GM12872 (cell line): ENCODE results near the gene MTMR2.

Experiments
- TF ChIP-seq, protein P1 (sequence below): IDR thresholded peaks from 3 replicates; pipeline ENCODE4 v1.5.1; 2011; ENCODE audit warnings: low read depth, mild to moderate bottlenecking, low read length, moderate library complexity; ENCODE audit not compliant: insufficient read depth

The MTMR2 gene

GRCh38 chr11:95924414-95924760, 480 bp upstream of the MTMR2 start:
- TF ChIP-seq, protein P1, sequence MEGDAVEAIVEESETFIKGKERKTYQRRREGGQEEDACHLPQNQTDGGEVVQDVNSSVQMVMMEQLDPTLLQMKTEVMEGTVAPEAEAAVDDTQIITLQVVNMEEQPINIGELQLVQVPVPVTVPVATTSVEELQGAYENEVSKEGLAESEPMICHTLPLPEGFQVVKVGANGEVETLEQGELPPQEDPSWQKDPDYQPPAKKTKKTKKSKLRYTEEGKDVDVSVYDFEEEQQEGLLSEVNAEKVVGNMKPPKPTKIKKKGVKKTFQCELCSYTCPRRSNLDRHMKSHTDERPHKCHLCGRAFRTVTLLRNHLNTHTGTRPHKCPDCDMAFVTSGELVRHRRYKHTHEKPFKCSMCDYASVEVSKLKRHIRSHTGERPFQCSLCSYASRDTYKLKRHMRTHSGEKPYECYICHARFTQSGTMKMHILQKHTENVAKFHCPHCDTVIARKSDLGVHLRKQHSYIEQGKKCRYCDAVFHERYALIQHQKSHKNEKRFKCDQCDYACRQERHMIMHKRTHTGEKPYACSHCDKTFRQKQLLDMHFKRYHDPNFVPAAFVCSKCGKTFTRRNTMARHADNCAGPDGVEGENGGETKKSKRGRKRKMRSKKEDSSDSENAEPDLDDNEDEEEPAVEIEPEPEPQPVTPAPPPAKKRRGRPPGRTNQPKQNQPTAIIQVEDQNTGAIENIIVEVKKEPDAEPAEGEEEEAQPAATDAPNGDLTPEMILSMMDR: no peak

GRCh38 chr11:95923439-95923727, 524 bp downstream of the MTMR2 start:
- TF ChIP-seq, protein P1: no peak

DNA sequence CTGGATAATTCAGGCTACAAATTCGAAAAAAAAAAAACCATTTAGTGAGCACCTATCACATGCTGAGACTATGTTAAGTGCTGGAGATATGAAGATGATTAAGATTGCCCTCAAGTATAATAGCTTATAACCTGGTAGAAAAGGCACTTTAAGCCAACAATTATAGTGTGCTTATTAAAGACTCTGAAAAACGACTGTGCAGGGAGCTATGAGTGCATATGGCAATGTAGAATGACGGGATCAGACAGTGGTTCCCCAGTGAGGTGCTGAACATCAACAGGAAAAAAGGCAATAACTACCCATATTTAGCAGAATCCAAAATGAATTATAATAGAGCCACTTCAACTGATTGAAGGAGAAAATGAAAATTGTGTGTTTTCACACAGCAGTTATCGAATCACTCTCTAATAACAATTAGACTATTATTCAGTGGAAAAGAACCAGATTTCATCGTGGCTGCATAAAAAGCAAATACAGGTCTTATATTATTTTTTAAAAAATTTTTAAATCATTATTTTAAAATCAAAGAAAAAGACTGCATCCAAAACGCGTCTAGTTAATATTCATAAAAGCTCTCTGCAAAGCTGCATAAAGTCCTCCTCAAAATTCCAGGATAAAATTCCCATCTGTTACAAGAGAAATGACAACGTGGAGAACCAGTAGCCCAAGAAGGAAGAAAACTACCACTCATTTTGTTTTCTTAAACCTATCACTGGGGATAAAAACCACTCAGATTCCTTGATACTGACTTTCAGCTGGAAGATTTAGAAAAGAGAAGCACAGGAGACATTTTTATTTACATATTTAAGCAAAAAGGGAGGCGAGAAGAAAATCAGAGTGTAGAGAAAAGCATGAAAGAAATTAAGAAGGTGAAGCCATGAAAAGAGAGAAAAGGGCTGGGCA, 1.1 kb downstream of the MTMR2 start:
- TF ChIP-seq, protein P1: no peak

DNA sequence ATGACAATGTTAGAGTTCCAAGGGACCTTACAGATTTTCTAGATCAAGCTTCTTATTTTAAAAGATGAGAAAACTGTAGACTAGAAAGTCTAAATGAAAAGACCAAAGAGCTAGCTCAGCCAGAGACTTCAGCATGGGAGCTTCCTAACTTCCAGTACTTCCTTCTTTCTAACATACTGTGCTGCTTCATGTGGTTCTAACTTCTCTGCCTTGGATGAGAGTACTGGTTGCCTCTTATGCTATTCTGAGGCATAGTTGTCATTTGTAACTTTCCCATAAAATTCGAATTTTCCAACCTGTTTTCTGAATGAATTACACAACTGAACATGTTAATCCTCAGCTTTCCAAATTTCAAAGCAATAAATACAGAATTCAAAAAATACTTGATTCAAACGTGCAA, 1.8 kb downstream of the MTMR2 start:
- TF ChIP-seq, protein P1: no peak

GRCh38 chr11:95920460-95921105, 3.3 kb downstream of the MTMR2 start:
- TF ChIP-seq, protein P1: no peak

- TF ChIP-seq, protein P1: no peak
Observed at GRCh38 chr11:95919514-95919913, 4.4 kb downstream of the MTMR2 start.

GRCh38 chr11:95918720-95919119, 5.2 kb downstream of the MTMR2 start:
- TF ChIP-seq, protein P1: no peak
